ENCODE data around the gene GATA2.

Gene GATA2

DNA sequence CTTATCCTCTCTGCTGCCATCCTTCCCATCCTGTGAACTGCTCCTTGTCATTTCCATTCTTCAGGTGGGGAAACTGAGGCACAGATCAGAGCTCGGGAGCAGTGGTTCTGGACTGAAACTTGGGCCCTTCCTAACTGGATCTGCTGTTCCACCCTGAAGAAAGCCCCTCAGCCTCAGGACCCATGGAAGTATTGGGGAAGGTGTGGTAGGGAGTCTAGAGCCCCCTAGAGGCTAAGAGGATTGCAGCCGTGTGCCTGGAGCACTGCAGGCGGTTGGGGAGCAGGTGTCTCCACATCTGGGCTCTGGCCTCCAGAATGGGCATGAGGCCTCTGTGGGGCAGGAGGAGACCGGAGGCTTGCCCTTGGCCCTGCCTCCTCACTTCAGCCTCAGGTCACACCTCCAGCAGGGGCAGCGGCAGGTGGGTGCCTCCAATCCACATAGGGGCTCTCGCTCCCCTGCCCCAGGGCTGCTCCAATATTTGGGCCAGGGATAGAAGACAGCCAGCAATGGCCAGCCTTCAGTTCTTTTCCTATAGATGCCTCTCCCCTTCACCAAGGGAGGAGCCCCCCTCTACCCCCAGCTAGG lies 54.4 kb downstream of the GATA2 start:
- no peak for DNase-seq (ENCODE audit: low read depth in 1 of 2, low spot score in 1 of 2)
- Histone ChIP-seq H3K4me3 (replicated peaks; ENCODE audit: insufficient read depth, low read length) (no peak overlapping the region), H3K27me3 (ENCODE audit: insufficient read depth, poor library complexity, severe bottlenecking) (no peaks in the 10 kb centered on the region), H3K27ac (replicated peaks) (no peak overlapping the region)
- TF ChIP-seq, protein P1, sequence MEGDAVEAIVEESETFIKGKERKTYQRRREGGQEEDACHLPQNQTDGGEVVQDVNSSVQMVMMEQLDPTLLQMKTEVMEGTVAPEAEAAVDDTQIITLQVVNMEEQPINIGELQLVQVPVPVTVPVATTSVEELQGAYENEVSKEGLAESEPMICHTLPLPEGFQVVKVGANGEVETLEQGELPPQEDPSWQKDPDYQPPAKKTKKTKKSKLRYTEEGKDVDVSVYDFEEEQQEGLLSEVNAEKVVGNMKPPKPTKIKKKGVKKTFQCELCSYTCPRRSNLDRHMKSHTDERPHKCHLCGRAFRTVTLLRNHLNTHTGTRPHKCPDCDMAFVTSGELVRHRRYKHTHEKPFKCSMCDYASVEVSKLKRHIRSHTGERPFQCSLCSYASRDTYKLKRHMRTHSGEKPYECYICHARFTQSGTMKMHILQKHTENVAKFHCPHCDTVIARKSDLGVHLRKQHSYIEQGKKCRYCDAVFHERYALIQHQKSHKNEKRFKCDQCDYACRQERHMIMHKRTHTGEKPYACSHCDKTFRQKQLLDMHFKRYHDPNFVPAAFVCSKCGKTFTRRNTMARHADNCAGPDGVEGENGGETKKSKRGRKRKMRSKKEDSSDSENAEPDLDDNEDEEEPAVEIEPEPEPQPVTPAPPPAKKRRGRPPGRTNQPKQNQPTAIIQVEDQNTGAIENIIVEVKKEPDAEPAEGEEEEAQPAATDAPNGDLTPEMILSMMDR (IDR thresholded peaks at IDR 0.05; ENCODE audit: insufficient read depth, low read length) = peak; percentile 52
- TF ChIP-seq SPI1 (IDR thresholded peaks at IDR 0.05; ENCODE audit: borderline replicate concordance, low read depth) (no peak), POLR2AphosphoS5 (IDR thresholded peaks at IDR 0.05; ENCODE audit: low read depth) (no peak)

DNA sequence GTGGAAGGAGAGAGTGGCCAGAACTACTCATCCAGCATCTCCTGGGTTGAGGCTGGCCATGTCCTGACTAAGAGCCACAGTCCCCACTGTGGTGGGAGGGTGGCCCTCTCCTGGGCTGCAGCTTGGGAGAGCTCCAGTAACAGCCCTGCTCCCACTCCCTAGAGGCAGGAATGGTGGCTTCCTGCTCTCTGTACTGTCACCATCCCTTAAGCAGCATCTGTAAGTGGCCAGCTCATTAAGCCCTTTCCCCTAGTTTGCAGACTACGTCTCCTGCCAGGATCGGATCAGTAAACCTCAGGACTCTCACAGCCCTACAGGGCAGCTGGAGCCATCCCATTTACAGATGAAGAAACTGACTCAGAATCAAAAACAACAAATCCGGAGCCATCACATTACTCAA lies 56.8 kb downstream of the GATA2 start:
- Histone ChIP-seq H3K27me3 (ENCODE audit: insufficient read depth, poor library complexity, severe bottlenecking) (peaks cover 10% of the 10 kb centered on the region), H3K27ac (replicated peaks) (no peak overlapping the region), H3K4me3 (replicated peaks; ENCODE audit: insufficient read depth, low read length) (no peak overlapping the region)
- TF ChIP-seq SPI1 (IDR thresholded peaks at IDR 0.05; ENCODE audit: borderline replicate concordance, low read depth) (no peak), GABPA (IDR thresholded peaks at IDR 0.05; ENCODE audit: low read depth) (no peak), POLR2AphosphoS5 (IDR thresholded peaks at IDR 0.05; ENCODE audit: low read depth) (no peak)
- TF ChIP-seq, protein P1 (IDR thresholded peaks at IDR 0.05; ENCODE audit: insufficient read depth, low read length) = no peak
- TF ChIP-seq, protein P2, sequence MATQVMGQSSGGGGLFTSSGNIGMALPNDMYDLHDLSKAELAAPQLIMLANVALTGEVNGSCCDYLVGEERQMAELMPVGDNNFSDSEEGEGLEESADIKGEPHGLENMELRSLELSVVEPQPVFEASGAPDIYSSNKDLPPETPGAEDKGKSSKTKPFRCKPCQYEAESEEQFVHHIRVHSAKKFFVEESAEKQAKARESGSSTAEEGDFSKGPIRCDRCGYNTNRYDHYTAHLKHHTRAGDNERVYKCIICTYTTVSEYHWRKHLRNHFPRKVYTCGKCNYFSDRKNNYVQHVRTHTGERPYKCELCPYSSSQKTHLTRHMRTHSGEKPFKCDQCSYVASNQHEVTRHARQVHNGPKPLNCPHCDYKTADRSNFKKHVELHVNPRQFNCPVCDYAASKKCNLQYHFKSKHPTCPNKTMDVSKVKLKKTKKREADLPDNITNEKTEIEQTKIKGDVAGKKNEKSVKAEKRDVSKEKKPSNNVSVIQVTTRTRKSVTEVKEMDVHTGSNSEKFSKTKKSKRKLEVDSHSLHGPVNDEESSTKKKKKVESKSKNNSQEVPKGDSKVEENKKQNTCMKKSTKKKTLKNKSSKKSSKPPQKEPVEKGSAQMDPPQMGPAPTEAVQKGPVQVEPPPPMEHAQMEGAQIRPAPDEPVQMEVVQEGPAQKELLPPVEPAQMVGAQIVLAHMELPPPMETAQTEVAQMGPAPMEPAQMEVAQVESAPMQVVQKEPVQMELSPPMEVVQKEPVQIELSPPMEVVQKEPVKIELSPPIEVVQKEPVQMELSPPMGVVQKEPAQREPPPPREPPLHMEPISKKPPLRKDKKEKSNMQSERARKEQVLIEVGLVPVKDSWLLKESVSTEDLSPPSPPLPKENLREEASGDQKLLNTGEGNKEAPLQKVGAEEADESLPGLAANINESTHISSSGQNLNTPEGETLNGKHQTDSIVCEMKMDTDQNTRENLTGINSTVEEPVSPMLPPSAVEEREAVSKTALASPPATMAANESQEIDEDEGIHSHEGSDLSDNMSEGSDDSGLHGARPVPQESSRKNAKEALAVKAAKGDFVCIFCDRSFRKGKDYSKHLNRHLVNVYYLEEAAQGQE (IDR thresholded peaks at IDR 0.05; ENCODE audit: insufficient replicate concordance, low read depth) = no peak
- DNase-seq (ENCODE audit: low read depth in 1 of 2, low spot score in 1 of 2) = no peak

DNA sequence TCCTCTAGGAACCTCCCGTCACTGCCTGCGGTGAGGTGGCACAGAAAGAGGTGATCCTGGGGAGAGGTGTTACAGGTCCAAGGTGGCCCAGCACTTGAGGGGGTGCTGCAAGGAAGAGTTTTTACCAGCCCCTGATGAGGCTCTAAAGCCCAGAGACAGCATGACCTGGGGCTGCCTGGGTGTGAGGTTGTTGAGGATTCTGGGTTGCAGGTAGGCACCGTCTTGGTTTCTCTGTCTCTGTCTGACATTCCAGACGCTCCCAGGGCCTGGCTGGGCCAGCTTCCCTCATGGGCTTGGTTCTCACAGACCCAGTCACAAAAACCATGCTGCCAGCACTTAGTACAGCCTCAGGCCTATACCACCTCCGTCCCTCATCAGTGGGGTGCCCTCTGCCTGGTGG lies 57.4 kb downstream of the GATA2 start:
- H3K27ac ChIP-seq (replicated peaks) = no peak overlapping the region
- no peak for DNase-seq (ENCODE audit: low read depth in 1 of 2, low spot score in 1 of 2)
- H3K4me3 ChIP-seq (replicated peaks; ENCODE audit: insufficient read depth, low read length) = no peak overlapping the region
- no peak for TF ChIP-seq SPI1 (IDR thresholded peaks at IDR 0.05; ENCODE audit: borderline replicate concordance, low read depth)
- TF ChIP-seq POLR2AphosphoS5 (IDR thresholded peaks at IDR 0.05; ENCODE audit: low read depth) = no peak
- TF ChIP-seq, protein P1 (IDR thresholded peaks at IDR 0.05; ENCODE audit: insufficient read depth, low read length) = no peak
- peaks cover 10% of the 10 kb centered on the region for H3K27me3 ChIP-seq (ENCODE audit: insufficient read depth, poor library complexity, severe bottlenecking)

DNA sequence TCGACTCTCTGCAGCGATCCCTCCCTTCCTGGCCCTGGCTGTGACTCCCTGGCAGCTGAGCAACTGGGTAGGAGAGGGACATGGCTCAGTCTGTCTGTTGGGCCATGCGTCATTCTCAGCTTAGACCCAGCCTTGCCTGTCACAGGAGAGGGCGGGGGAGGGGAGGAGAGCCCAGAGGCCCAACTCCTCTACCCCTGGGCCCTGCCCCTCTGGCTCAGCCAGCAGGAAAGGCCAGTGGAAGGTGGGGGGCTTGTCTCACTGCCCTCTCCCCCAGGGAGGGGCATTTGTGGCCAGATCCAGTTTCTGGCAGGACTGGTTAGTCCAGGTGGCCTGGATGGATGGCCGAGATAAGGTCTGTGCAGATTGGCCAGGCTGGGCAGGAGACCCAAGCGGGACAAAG lies 57.9 kb downstream of the GATA2 start:
- TF ChIP-seq, protein P1 (IDR thresholded peaks at IDR 0.05; ENCODE audit: insufficient read depth, low read length) = no peak
- TF ChIP-seq, protein P2 (IDR thresholded peaks at IDR 0.05; ENCODE audit: insufficient replicate concordance, low read depth) = no peak
- TF ChIP-seq SPI1 (IDR thresholded peaks at IDR 0.05; ENCODE audit: borderline replicate concordance, low read depth) = no peak
- TF ChIP-seq GABPA (IDR thresholded peaks at IDR 0.05; ENCODE audit: low read depth) = no peak
- TF ChIP-seq POLR2AphosphoS5 (IDR thresholded peaks at IDR 0.05; ENCODE audit: low read depth) = no peak
- Histone ChIP-seq H3K4me3 (replicated peaks; ENCODE audit: insufficient read depth, low read length) (no peak overlapping the region), H3K27ac (replicated peaks) (no peak overlapping the region), H3K27me3 (ENCODE audit: insufficient read depth, poor library complexity, severe bottlenecking) (peaks cover 10% of the 10 kb centered on the region)
- no peak for DNase-seq (ENCODE audit: low read depth in 1 of 2, low spot score in 1 of 2)
